A673 (cell line): Measurements from ENCODE around the gene TMBIM6. TPM values are rescaled to one million over a fixed set of nuclear protein-coding genes. Genes with fewer than 3 reads are reported as not detected.

ENCODE experiments used
- BruUV-seq: library from RNA; stranded (reverse); fragments of 400-500 nt; replicated peaks from 2 replicates; lab custom pipeline; 2021; lab: Mats Ljungman, UMichigan
- CTCF ChIA-PET: fragments of 300-600 bp; sonication (Branson Sonifier 250); formaldehyde crosslinking; loops from one replicate; lab custom pipeline; 2022; ENCODE audit warnings: antibody characterized with exemption; lab: Charles Lee
- POLR2A ChIA-PET: fragments of 300-600 bp; sonication (Branson Sonifier 250); formaldehyde crosslinking; loops from one replicate; lab custom pipeline; 2022; ENCODE audit warnings: antibody characterized with exemption; ENCODE audit not compliant: low non-redundant PET; lab: Charles Lee
- DNase-seq: peaks from one replicate; pipeline ENCODE4 v3.0.0-alpha.2; 2015; ENCODE audit warnings: low spot score
- H3K27ac ChIP-seq: fragments of 200-600 bp; sonication (generic); 2 replicates; pipeline ENCODE4 v1.5.1; 2016; ENCODE audit warnings: mixed run types, low read depth, mild to moderate bottlenecking, mixed read lengths, antibody characterized with exemption, low read length; ENCODE audit not compliant: poor library complexity, severe bottlenecking
- H3K27me3 ChIP-seq: fragments of 200-600 bp; sonication (generic); replicated peaks from 2 replicates; pipeline ENCODE4 v1.6.1; 2017; ENCODE audit warnings: mixed run types, low read depth, mild to moderate bottlenecking, mixed read lengths, antibody characterized with exemption, low read length; ENCODE audit not compliant: insufficient read depth, poor library complexity
- H3K36me3 ChIP-seq: fragments of 200-600 bp; sonication (generic); 2 replicates; pipeline ENCODE4 v1.6.1; 2016; ENCODE audit warnings: mixed run types, mild to moderate bottlenecking, mixed read lengths, antibody characterized with exemption, low read length; ENCODE audit not compliant: insufficient read depth, poor library complexity, severe bottlenecking
- H3K4me1 ChIP-seq: fragments of 200-600 bp; sonication (generic); 2 replicates; pipeline ENCODE4 v1.6.1; 2017; ENCODE audit warnings: mixed run types, mild to moderate bottlenecking, mixed read lengths, antibody characterized with exemption, low read length; ENCODE audit not compliant: insufficient read depth, poor library complexity, severe bottlenecking
- H3K4me3 ChIP-seq: fragments of 200-600 bp; sonication (generic); 2 replicates; pipeline ENCODE4 v1.5.1; 2016; ENCODE audit warnings: low read depth, mixed run types, mild to moderate bottlenecking, mixed read lengths, low read length; ENCODE audit not compliant: poor library complexity, severe bottlenecking
- H3K9me3 ChIP-seq: fragments of 200-600 bp; sonication (generic); 2 replicates; pipeline ENCODE4 v1.6.1; 2016; ENCODE audit warnings: mixed run types, low read depth, mild to moderate bottlenecking, mixed read lengths, antibody characterized with exemption, low read length; ENCODE audit not compliant: poor library complexity, severe bottlenecking
- CTCF ChIP-seq: fragments of 300-800, 200-600 bp; sonication (generic); conservative IDR thresholded peaks from 2 replicates; pipeline ENCODE4 v1.5.1; 2017; ENCODE audit warnings: low read depth, mild to moderate bottlenecking, antibody characterized with exemption, low read length, moderate library complexity, mixed read lengths
- EZH2 ChIP-seq: fragments of 200-600 bp; sonication (generic); IDR thresholded peaks from 2 replicates; pipeline ENCODE4 v1.6.1; 2017; ENCODE audit warnings: borderline replicate concordance, low read depth, mild to moderate bottlenecking, mixed read lengths, antibody characterized with exemption, low read length; ENCODE audit not compliant: poor library complexity, severe bottlenecking
- intact Hi-C: fragments of 100-400 bp; cut with micrococcal nuclease; formaldehyde crosslinking; loops from one replicate; pipeline ENCODE4 v1.10.0; 2022; ENCODE audit not compliant: unreplicated experiment
- total RNA-seq: library from RNA; stranded (reverse); gene quantifications from 2 replicates; pipeline ENCODE4 v1.2.3, GENCODE V29; 2021

TMBIM6 gene
- total RNA-seq, 1 experiment from 2014 or later, result 454 TPM

- H3K4me3 ChIP-seq, result no peak overlapping the region
- H3K9me3 ChIP-seq, result no peaks in the 10 kb centered on the region
- POLR2A ChIA-PET, result no interaction called here
- no peak for TF ChIP-seq CTCF
- no peak for TF ChIP-seq EZH2
- no peak for DNase-seq
- CTCF ChIA-PET, result no interaction called here
- intact Hi-C loops, result no loop called here
- no peaks in the 10 kb centered on the region for H3K4me1 ChIP-seq
- no peak overlapping the region for H3K27ac ChIP-seq
- H3K36me3 ChIP-seq, result peaks cover 11% of the 10 kb centered on the region
- H3K27me3 ChIP-seq, result no peaks in the 10 kb centered on the region
- no TSS peak for BruUV-seq
These were observed 56.9 kb downstream of the TMBIM6 start for GRCh38 chr12:49798248-49798647.

- intact Hi-C loops, result no loop called here
- no peak for DNase-seq
- TF ChIP-seq EZH2 (no peak), CTCF (no peak)
- Histone ChIP-seq H3K27me3 (no peaks in the 10 kb centered on the region), H3K27ac (no peak overlapping the region), H3K4me1 (no peaks in the 10 kb centered on the region), H3K9me3 (no peaks in the 10 kb centered on the region), H3K4me3 (no peak overlapping the region), H3K36me3 (peaks cover 15% of the 10 kb centered on the region)
- CTCF ChIA-PET, result interaction anchor here (0.6 kb wide), 1 partner anchor 147 kb away, joined by 3 read pairs; no protein-coding TSS in a partner anchor
- POLR2A ChIA-PET, result no interaction called here
- BruUV-seq, result no TSS peak
These were observed 57.6 kb downstream of the TMBIM6 start for GRCh38 chr12:49798934-49799333.

GRCh38 chr12:49800421-49801140, 59.2 kb downstream of the TMBIM6 start:
- intact Hi-C loops, result no loop called here
- POLR2A ChIA-PET, result no interaction called here
- TF ChIP-seq EZH2 (no peak), CTCF (no peak)

More at GRCh38 chr12:49800421-49801140, 59.2 kb downstream of the TMBIM6 start:
- Histone ChIP-seq H3K27ac (no peak overlapping the region), H3K9me3 (no peaks in the 10 kb centered on the region), H3K27me3 (no peaks in the 10 kb centered on the region), H3K4me1 (no peaks in the 10 kb centered on the region), H3K4me3 (no peak overlapping the region), H3K36me3 (peaks cover 16% of the 10 kb centered on the region)
- no TSS peak for BruUV-seq
- no peak for DNase-seq
- CTCF ChIA-PET, result no interaction called here
